SK-N-SH (cell line): ENCODE measurements around the gene CCDC160.

ENCODE experiments used
- EP300 ChIP-seq, 2 experiments: IDR thresholded peaks; 2 replicates each; pipeline versions ENCODE4 v1.4.0 to v1.6.1; 2012; ENCODE audit warnings: borderline replicate concordance in 1 of 2, low read depth in 1 of 2, low read length in 1 of 2
- EZH2phosphoT487 ChIP-seq: fragments of 200-600 bp; sonication (generic); IDR thresholded peaks from 2 replicates; pipeline ENCODE4 v1.6.1; 2017; ENCODE audit warnings: low read depth, mixed run types, mild to moderate bottlenecking, antibody characterized with exemption, moderate library complexity, borderline replicate concordance
- FOXJ3 ChIP-seq: sonication (generic); formaldehyde crosslinking; IDR thresholded peaks from 2 replicates; pipeline ENCODE4 v1.5.1; 2020; ENCODE audit warnings: mild to moderate bottlenecking, missing genetic modification reagents
- POLR2AphosphoS5 ChIP-seq: IDR thresholded peaks from 2 replicates; pipeline ENCODE4 v1.6.1; 2012; ENCODE audit warnings: low read depth, low read length
- RAD21 ChIP-seq: IDR thresholded peaks from 2 replicates; pipeline ENCODE4 v1.6.1; 2012; ENCODE audit warnings: mild to moderate bottlenecking, low read length
- RFX5 ChIP-seq: IDR thresholded peaks from 2 replicates; pipeline ENCODE4 v1.6.1; 2012; ENCODE audit warnings: mild to moderate bottlenecking, improper control_type of control experiment, low read length
- TAF1 ChIP-seq: IDR thresholded peaks from 2 replicates; pipeline ENCODE4 v1.6.1; 2012; ENCODE audit warnings: low read depth, mild to moderate bottlenecking, low read length, moderate library complexity, borderline replicate concordance
- TCF12 ChIP-seq: IDR thresholded peaks from 2 replicates; pipeline ENCODE4 v1.4.0; 2012
- TF ChIP-seq, protein P1 (sequence below): fragments of 200-600 bp; sonication (generic); IDR thresholded peaks from 2 replicates; pipeline ENCODE4 v1.6.1; 2017; ENCODE audit warnings: antibody characterized with exemption, mild to moderate bottlenecking, moderate library complexity
- TF ChIP-seq, protein P2 (sequence below): IDR thresholded peaks from 2 replicates; pipeline ENCODE4 v1.6.1; 2012; ENCODE audit warnings: mild to moderate bottlenecking, low read depth, low read length, moderate library complexity

DNA sequence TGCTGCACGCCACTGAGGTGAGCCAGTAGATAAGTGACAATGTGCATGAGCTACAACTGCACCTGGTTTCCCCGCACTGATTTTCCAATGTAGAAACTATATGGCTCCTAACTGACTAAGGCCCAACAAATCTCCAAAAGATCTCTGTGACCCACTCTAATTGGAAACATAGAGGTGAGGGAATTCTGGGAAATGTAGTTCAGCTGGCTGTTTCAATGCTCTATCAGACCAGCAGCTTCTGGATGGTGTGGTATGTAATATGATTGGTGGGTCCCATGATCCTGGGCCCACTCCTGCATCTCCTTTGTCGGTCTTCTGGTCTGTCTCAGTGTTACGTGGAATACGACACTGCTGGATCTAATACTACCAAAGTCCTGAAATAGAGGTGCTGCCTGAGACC, 18.6 kb downstream of the CCDC160 start:
- TF ChIP-seq, protein P1, sequence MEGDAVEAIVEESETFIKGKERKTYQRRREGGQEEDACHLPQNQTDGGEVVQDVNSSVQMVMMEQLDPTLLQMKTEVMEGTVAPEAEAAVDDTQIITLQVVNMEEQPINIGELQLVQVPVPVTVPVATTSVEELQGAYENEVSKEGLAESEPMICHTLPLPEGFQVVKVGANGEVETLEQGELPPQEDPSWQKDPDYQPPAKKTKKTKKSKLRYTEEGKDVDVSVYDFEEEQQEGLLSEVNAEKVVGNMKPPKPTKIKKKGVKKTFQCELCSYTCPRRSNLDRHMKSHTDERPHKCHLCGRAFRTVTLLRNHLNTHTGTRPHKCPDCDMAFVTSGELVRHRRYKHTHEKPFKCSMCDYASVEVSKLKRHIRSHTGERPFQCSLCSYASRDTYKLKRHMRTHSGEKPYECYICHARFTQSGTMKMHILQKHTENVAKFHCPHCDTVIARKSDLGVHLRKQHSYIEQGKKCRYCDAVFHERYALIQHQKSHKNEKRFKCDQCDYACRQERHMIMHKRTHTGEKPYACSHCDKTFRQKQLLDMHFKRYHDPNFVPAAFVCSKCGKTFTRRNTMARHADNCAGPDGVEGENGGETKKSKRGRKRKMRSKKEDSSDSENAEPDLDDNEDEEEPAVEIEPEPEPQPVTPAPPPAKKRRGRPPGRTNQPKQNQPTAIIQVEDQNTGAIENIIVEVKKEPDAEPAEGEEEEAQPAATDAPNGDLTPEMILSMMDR, result no peak
- TF ChIP-seq, protein P2, sequence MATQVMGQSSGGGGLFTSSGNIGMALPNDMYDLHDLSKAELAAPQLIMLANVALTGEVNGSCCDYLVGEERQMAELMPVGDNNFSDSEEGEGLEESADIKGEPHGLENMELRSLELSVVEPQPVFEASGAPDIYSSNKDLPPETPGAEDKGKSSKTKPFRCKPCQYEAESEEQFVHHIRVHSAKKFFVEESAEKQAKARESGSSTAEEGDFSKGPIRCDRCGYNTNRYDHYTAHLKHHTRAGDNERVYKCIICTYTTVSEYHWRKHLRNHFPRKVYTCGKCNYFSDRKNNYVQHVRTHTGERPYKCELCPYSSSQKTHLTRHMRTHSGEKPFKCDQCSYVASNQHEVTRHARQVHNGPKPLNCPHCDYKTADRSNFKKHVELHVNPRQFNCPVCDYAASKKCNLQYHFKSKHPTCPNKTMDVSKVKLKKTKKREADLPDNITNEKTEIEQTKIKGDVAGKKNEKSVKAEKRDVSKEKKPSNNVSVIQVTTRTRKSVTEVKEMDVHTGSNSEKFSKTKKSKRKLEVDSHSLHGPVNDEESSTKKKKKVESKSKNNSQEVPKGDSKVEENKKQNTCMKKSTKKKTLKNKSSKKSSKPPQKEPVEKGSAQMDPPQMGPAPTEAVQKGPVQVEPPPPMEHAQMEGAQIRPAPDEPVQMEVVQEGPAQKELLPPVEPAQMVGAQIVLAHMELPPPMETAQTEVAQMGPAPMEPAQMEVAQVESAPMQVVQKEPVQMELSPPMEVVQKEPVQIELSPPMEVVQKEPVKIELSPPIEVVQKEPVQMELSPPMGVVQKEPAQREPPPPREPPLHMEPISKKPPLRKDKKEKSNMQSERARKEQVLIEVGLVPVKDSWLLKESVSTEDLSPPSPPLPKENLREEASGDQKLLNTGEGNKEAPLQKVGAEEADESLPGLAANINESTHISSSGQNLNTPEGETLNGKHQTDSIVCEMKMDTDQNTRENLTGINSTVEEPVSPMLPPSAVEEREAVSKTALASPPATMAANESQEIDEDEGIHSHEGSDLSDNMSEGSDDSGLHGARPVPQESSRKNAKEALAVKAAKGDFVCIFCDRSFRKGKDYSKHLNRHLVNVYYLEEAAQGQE, result no peak
- no peak for TF ChIP-seq EZH2phosphoT487
- no peak for TF ChIP-seq TAF1
- TF ChIP-seq EP300 (IDR thresholded peaks at IDR 0.05; ENCODE audit: borderline replicate concordance in 1 of 2, low read depth in 1 of 2, low read length in 1 of 2), result no peak
- TF ChIP-seq POLR2AphosphoS5, result no peak
- TF ChIP-seq TCF12, result no peak
- no peak for TF ChIP-seq FOXJ3
- TF ChIP-seq RAD21, result no peak
- no peak for TF ChIP-seq RFX5
